Hypothalamus (tissue), 51 donors: ENCODE results near the gene XPR1.
"Not testable (repeated sequence)": the region's sequence is repeated elsewhere in the genome, so short reads cannot be mapped to it uniquely, and the experiment has no call there.

ENCODE experiments used
- DNase-seq, 51 donors: peaks; one replicate each; lab custom pipeline; 2025; lab: John Stamatoyannopoulos, UW

The XPR1 gene

DNA sequence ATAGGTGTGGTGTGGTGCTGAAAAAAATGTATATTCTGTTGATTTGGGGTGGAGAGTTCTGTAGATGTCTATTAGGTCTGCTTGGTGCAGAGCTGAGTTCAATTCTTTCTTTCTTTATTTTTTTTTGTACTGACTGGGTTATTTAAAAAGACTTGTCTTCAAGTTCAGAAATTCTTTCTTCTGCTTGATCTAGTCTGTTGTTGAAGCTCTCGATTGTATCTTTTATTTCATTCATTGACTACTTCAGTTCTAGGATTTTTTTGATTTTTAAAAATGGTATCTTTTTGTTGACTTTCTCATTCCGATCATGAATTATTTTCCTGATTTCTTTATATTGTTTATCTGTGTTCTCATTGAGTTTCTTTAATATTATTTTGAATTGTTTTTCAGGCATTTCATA is 70.6 kb downstream of the XPR1 start:
- not testable (repeated sequence) for DNase-seq

DNA sequence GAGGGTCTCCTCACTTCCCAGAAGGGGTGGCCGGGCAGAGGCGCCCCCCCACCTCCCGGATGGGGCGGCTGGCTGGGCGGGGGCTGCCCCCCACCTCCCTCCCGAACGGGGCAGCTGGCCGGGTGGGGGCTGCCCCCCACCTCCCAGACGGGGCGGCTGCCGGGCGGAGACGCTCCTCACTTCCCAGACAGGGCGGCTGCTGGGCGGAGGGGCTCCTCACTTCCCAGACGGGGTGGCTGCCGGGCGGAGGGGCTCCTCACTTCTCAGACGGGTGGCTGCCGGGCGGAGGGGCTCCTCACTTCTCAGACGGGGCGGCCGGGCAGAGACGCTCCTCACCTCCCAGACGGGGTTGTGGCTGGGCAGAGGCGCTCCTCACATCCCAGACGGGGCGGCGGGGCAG is 78.9 kb downstream of the XPR1 start:
- DNase-seq: not testable (repeated sequence)

- not testable (repeated sequence) for DNase-seq
Observed at GRCh38 chr1:180711260-180711659, 79.4 kb downstream of the XPR1 start.

GRCh38 chr1:180720753-180721152 is 88.9 kb downstream of the XPR1 start:
- no peak for DNase-seq

DNA sequence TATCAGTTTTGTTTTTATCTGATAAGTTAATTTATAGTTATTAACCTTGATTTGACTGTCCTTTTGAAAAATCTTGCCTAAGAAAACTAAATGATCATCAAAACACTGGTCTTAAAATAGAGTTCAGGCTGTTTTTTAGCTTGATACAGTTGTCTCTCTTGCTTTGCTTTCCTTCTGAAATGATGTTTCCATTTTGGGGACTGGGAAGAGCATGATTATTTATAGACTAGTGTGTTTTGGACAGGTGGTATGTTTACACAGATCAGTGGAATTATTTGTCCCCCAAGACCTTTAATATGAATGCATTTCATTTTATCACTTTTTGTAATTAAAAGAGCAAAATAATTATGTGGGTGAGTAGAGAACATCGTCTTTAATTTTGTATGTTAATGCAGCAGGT is 90.8 kb downstream of the XPR1 start:
- DNase-seq: no peak

- no peak for DNase-seq
Observed at GRCh38 chr1:180724055-180724454, 92.2 kb downstream of the XPR1 start.

- not testable (repeated sequence) for DNase-seq
Observed at GRCh38 chr1:180726024-180726423, 94.2 kb downstream of the XPR1 start.

DNA sequence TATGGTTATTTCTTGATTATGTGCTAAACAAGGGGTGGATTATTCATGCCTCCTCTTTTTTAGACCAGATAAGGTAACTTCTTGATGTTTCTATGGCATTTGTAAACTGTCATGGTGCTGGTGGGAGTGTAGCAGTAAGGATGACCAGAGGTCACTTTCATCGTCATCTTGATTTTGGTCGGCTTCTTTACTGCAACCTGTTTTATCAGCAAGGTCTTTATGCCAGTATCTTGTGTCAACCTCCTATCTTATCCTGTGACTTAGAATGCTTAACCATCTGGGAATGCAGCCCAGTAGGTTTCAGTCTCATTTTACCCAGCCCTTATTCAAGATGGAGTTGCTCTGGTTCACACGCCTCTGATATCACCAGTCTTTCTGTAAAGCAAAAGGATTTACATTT is 95.9 kb downstream of the XPR1 start:
- DNase-seq: not testable (repeated sequence)

GRCh38 chr1:180728472-180729106 is 96.8 kb downstream of the XPR1 start:
- DNase-seq: no peak

GRCh38 chr1:180731131-180731530 is 99.3 kb downstream of the XPR1 start:
- no peak for DNase-seq

DNA sequence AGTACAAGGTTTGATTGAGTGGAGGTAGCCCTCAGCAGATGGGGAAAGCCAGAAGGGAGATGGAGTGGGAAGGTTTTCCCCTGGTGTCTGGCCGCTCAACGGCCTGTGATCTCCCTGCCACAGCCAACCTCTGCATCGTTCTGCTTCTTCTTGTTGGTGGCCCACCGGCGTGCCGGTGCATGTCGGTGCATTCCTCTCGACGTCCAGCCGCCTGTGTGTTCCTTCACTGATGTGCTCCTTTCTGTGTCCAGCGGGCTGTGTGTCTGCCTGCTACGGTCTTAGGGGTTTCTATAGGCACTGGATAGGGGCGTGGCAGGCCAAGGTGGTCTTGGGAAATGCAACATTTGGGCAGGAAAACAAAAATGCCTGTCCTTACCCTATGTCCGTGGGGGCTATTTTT is 101.0 kb downstream of the XPR1 start:
- DNase-seq: no peak

GRCh38 chr1:180734366-180734765 is 102.5 kb downstream of the XPR1 start:
- DNase-seq: no peak

- DNase-seq: no peak
Observed at GRCh38 chr1:180742663-180743062, 110.8 kb downstream of the XPR1 start.

- DNase-seq: no peak
Observed at GRCh38 chr1:180743868-180744267, 112.0 kb downstream of the XPR1 start.

- DNase-seq: no peak
Observed at GRCh38 chr1:180745098-180745497, 113.3 kb downstream of the XPR1 start.

DNA sequence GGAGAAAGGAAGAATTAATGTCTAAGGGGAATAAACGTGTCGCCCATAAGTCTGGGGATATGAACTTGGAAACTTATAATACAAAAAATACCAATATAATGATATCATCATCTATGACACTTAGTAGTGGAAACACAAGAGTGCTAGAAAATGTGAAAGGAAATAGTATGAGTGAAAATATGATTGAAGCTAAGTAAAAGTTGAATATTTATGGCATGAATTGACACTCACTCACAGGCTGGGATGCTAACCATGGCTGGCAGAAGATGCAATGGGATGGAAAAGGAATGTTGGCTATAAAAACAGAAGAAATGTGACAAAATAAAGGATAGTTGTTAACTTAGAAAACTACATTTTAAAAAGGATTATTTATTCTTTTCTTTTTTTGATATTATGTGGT is 120.1 kb downstream of the XPR1 start:
- DNase-seq: no peak

GRCh38 chr1:180754453-180754852 is 122.6 kb downstream of the XPR1 start:
- no peak for DNase-seq

- no peak for DNase-seq
Observed at GRCh38 chr1:180757657-180758056, 125.8 kb downstream of the XPR1 start.

DNA sequence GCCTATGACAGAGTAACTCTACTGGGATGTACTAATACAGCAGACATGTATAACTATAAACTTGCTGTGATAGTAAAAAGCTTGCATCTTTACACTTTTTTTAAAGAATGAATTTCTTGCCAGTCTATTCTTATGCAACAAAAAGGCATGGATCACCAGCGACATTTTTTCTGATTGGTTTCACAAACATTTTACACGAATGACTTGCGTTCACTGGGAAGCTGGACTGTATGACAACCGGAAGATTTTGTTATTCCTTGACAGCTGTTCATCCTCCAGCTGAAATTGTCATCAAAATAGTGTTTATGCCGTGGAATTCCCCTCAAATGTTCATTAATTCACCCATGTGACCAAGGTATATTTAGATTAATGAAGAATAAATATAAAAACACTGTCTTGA is 131.0 kb downstream of the XPR1 start:
- DNase-seq: no peak

- no peak for DNase-seq
Observed at GRCh38 chr1:180765151-180765550, 133.3 kb downstream of the XPR1 start.

DNA sequence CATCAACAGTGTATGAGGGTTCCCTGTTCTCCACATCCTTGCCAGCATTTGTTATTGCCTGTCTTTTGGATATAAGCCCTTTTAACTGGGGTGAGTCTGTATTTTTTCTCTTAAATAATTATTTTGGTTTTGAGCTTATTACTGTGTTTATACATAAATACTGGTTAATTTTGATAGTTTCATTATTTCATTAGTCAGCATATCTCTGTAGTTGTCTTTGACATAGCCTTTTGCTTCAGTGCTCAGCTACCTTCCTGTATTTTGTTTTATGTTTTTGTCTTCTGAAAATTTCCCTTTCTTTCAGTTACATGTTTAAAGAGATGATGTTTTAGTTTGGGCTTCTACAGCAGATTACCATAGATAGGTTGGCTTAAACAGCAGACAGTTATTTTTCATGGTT is 138.1 kb downstream of the XPR1 start:
- no peak for DNase-seq

- DNase-seq: no peak
Observed at GRCh38 chr1:180773210-180773865, 141.5 kb downstream of the XPR1 start.

GRCh38 chr1:180775801-180776200 is 144.0 kb downstream of the XPR1 start:
- DNase-seq: no peak
